GM21528 (cell line): Measurements from ENCODE around the gene ATP8A2.

Experiments
- ATAC-seq: cut with Tn5 transposase; IDR thresholded peaks from one replicate; pipeline ENCODE4 v1.9.1; 2021; ENCODE audit warnings: mild to moderate bottlenecking, moderate library complexity; ENCODE audit not compliant: unreplicated experiment, low FRiP score

Gene ATP8A2

DNA sequence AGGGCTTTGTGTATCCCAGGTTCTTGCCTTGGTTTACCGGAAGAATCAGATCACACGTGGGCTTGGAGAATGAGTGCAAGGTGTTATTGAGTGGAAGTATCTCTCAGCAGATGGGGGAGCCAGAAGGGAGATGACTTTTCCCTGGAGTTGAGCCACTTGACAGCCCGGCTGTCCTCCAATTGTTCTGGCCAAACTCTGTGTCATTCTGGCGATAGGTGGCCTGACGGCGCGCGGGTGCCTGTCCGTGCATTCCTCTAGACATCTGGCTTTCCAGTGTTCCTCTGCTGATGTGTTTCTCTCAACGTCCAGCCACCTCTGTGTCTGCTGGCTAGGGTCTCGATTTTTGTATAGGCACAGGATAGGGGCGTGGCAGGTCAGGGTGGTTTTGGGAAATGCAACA is 498.2 kb downstream of the ATP8A2 start:
- no peak for ATAC-seq

DNA sequence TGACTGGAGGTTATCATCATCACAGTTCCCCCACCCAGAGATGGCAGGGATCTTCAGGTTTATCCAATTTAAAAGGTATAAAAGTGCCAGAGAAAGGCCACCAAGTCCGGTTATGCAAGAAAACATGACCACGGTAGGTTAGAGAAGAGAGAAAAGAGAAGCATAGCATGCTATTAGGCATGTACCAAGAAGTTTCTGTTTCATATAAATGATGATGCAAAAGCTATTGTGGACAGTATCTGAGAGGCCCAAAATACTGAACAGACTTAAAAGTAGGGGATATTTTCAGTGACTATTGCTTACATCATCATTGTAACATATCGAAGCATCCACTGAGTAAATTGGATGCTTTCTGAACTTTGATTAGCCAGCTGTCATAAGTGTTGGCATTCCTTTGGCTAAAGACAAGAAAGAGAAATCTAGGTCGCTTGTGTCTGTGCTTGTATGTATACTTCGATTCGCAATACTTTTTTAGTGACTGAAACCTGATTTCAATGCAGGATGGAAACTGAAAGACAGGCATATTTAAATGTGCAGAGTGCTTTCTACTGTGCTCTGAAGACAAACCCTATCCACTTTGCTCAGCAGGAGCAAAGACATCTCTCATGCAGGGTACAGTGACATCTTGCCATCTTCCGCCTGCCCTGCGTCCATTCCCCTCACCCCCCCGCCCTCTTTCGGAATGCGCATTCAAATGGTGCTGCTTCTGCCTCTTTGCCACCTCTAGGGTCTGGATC is 499.8 kb downstream of the ATP8A2 start:
- no peak for ATAC-seq

DNA sequence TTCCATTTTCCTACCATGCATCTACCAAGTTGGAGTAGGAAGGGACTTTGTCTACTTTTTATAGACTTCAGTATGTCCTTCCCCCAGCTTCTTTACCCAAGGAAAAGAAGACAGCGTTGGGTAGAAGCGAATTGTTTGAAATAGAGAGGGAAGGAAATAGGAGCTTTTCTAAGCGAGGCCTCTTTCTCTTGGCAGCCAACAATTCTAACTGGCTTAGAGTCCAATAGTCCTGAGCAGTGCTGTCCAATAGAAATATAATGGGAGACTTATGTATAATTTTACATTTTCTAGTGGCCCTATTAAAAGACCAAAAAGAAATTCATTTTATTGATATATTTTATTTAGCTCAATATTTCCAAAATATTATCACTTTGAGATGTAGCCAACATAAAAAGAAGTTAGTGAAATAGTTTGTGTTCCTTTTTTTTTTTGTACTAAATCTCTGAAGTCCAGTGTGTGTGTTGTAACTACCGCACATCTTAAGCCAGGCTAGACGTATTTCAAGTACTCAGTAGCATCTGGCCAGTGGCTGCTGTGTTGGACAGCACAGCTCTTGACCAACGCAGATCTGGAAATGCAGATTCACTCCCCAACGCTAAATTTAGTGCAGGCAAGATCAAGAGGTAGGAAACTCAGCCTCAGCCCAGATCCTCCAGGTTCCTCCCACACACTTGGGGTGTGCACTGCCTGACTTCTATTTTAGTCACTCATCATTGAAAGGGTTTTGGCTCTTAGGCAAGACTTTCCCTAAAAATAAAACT is 500.9 kb downstream of the ATP8A2 start:
- ATAC-seq, result no peak

DNA sequence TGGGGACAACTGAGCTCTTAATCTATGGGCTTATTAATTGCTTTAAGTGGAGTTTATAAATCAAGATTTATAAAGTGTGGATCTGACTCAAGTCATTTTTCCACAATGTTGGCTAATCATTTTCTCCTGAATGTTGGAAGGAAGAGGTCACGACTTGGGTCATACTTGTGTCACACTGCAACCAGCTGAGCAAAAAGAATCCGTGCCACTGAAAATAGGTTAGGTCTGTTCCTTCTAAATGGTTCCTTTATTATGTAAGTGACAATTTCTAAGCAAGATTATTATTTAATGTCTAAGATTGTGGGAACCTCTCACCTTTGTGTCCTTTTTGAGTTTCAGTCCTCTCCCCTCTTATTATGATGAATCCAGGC is 501.5 kb downstream of the ATP8A2 start:
- no peak for ATAC-seq

DNA sequence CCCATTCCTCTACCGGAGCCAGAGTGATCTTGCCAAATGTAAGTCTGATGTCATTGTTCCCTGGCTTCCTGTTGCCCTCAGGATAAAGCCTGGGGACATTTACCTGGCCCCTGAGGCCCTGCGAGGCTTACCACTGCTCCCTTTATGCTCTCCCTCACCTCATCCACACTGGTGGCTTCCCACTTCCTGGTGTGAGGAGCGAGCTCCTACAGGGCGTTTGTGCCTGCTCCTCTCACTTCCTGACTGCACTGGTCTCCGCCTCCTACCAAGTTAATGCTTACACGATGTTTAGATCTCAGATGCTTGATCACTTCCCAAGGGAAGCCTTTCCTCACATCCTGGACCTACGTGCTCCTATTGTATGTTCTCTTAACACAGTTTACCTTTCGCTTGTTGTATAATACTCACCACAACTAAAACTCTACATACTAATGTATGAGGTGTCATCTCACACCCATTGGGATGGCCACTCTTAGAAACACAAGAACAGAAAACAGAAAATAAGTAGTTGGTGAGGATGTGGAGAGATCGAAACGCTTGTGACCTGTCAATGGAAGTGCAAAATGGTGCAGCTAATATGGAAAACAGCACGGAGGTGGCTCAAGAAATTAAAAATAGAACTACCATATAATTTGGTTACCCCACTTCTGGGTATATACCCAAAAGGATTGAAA is 502.4 kb downstream of the ATP8A2 start:
- ATAC-seq, result no peak

DNA sequence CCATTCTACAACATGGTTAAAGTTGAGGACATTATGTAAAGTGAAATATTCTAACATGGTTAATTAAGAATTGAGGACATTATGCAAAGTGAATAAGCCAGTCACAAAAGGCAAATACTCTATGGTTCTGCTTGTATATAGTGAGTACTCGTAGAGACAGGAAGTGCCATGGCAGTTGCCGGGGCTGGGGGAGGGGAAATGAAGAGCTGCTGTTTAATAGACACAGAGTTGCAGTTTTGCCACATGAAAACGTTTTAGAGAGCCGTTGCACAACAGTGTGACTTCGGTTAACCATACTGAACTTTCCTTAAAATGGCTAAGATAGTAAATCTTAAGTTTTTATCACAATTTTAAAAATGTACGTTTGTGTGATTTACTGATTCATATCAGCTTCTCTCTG is 503.1 kb downstream of the ATP8A2 start:
- ATAC-seq, result no peak

DNA sequence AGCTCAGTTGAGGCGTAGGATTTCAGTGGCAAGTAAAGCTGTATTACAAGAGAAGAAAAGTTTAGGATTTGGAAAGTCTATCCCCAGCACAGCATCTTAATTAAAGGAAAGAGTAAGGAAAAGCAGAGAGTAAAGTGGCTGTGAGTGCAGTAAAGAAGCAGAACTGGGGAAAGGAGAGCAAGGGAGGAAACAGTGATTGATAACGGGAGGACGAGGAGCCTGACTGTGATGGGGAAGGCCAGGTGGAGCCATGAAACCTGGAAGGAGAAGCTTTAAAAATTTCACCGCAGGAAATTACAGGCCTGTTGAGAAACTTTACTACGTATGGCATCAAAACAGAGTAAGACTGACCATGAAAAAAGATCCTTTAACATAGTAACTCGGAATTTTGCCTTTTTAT is 504.5 kb downstream of the ATP8A2 start:
- ATAC-seq, result no peak

DNA sequence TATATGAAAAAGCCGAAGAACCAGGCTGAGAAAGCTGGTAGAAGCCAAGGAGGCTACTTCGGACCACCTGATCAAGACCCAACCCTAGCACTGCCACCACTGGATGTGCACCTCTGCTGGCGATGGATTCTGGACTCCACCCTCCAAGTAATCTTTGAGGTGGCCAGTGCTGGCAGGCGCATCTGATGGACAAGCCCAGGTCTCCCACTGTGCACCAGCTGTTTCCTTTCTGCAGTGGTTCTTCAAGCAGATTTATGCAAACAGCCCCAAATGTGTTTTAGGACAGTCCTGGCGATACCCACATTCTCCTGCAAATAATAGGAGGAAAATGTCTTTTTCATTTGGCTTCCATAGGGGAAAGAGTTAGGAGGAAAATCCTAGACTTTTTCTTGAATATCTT is 507.7 kb downstream of the ATP8A2 start:
- ATAC-seq, result no peak

DNA sequence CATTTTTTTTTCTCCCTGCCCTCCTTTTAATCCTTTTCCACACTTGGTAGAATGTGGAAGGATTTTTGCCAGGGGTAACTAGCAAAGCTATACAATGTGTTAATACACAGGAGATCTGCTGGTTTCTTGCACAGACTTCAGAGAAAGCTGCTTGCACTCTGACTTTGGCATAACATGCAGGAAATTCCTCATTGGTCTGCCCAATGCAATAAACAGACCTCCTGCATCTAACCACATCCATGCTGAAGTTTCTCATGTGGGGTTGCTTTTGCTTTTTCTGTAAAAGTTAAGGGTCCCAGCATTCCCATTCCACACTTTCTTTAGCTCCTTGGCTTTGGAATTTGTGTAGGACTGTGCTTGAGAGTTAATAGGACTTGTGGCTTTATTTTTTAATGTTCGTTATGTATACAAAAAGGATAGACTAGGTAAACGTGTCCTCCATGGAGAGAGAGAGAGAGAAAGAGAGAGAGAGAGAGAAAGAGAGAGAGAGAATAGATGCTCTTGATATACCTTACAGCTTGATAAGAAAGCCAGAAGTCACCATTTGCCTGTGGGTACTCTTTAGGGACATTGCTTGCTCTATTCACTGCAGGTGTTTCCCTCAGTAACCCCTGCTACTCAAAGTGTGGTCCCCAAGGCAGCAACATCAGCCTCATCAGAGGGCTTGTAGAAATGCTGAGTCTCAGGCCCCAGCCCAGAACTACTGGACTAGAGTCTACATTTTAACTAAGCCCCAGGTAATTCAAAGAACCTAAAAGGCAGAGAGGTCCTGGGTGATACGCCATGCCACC is 509.6 kb downstream of the ATP8A2 start:
- no peak for ATAC-seq

DNA sequence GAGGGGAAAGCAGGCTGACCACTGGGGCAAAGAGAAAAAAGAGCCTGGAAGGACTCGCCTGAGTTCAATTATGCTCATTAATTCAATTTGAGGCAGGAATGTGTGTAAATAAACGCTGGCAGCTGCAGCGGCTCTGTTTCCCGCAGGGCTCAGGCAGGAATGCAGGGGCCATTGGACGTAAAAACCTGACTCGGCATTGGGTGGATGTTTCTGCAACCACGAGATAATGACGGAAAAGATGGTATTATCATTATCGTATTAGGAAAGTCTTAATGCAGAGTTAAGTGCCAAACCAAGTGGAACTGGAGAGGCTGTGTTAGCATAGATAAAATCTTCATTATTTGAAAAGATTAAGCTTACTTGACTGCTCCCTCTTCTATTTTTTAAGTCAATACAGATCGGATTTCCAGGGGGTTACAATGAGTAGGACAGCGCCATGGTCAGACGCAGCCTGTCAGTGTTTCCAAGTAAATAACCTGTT is 510.2 kb downstream of the ATP8A2 start:
- no peak for ATAC-seq

DNA sequence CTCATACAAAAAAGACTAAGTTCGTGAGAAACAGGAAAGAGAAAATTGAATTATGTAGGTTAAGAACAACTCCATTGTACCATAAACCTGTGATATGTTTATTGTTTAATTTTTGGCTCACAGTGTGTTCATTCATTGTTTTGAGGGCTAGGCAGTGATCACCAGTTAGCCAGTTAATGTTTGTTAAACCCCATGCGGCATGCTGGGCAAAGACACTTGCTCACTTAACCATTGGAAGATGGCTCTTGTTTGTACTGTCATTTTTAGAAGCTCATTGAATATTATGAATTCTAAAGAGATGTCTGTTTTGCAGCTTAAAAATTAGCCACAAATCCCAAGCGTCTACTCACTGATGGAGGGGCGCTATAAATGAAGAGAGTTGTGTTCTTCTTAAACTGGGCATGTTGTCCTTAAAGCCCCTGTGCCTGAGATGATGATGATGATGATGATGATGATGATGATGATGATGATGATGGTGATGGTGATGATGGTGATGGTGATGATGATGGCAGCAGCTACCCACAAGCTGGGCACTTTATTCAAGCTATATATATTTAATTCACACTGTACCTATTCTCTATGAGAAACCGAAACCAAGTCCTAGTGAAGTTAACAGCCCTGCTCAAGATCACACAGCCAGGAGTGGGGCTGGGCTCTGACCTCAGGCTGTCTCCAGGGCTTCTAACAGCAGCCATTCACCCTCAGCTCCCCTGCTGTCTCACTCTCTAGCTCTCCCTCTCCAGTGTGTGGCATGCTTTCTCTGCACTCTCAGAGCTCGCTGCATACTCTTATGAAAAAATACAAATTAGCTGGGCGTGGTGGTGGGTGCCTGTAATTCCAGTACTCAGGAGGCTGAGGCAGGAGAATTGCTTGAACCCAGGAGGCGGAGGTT is 510.9 kb downstream of the ATP8A2 start:
- no peak for ATAC-seq

DNA sequence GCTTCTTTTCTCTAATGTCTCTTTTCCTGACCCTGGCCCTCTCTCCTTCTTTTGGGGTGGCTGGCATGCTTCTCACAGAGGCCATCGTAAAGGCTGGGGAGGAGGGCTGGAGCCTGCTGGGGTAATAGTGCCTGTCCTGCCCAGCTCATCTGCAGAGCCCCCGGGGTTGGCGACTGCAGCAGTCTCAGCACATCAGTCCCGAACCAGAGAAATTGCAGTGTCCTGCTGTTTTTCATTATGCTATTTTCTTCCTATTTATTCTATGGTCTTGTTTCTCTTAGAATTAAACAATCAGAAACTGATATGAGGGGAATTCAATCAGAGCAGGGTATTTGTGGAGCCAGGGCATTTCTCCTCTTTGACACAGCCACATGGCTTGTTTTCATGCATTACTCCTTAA is 513.6 kb downstream of the ATP8A2 start:
- ATAC-seq, result no peak

DNA sequence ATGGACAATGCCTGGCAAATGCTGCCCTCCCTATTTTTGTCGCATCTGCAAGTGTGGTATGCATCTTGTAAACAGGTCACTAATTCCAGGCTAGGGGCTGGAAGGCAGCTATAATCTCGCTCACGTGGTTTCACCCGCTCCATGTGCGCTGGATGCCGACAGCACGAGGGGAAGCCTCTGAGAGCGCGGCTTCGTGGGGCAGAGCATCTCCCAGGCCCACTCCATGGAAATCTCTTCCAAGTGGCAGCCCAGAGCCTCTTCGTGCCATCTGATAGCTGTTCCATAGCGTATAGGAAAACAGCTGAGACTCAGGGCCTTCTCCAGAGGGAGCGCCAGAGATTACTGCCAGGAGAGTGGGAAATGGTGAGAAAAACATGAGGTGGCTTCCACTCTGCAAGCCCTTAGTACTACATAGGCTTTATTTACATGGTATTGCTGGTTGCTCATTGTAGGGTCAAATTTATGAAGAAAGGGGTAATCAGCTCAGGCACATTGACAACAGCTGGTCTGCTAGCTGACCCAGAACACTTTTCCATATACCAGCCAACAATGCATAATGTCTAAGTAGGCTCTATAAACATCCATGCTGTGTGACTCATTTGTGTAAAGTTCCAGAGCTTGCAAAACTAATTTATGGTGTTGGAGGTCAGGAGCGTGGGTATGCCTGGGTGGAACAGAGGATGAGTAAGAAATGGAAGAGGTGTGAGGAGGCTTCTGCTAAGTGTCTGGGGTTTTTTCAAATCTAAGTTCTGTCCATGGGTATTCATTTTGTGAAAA is 514.9 kb downstream of the ATP8A2 start:
- no peak for ATAC-seq

DNA sequence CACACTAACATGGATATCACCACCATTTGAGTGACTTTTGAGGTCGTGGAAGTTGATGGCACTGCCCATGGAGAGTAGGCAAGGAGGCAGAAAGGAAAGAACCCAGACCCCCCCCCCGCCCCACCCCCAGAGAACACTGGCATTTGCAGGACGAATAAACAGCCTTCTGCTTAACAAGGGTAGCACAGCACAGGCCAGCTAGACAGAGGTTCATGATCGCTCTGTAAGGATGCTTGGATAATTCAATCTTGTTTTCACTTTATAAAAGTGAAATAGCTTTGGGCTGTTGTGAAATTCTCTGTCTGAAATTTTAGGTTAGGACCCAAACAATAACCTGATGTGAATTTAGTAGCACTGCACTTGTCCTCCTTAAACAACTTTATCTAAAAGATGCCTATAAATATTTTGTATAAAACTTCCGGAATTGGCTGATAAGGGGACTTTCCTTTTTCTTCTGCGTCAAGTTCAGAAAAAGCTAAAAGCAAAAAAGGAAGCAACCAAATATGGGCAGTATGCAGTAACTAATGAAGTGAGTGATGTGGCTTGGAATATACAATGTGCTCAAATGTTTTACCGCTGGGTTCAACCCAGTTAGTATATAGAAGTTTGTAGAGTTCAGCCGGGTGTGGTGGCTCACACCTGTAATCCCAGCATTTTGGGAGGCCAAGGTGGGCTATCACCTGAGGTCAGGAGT is 516.3 kb downstream of the ATP8A2 start:
- ATAC-seq, result no peak

DNA sequence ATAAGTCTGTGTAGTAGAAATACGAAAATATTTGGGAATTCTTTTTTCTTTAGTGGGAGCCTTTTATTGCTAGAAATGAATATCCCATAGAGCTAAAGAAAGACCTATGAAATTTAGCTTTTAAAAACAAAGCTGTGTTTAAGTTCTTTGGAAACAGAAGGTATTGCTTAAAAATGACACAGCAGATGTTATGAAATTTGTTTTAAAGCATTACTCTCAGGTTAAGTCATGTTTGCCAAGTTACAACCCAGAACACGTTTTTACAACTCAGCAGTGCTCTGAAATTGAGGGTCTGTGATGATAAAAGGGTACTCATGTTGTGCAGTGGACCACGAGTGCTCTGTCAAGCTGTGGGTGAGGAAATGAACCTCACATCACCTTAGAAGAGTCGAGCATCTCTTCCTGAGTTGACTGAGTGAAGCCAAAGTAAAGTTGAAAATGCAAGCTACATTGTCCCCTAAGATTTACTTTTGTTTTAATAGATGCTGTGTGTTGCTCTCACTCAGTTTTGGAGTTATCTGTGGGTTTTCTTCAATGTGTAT is 519.0 kb downstream of the ATP8A2 start:
- no peak for ATAC-seq

DNA sequence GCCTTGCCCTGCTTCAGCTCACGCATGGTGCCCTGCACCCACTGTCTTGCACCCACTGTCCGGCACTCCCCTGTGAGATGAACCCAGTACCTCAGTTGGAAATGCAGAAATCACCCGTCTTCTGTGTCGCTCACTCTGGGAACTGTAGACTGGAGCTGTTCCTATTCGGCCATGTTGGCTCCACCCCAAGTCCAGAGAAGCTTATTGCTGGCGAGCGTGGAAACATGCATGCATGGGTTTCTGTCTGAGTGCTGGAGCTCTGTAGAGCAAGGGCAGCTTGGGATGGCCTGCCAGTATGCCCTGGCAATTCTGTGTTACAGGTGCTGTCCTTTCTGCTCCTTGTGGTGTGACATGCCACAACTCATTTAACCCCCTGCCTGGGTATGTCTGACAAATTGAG is 527.2 kb downstream of the ATP8A2 start:
- no peak for ATAC-seq

DNA sequence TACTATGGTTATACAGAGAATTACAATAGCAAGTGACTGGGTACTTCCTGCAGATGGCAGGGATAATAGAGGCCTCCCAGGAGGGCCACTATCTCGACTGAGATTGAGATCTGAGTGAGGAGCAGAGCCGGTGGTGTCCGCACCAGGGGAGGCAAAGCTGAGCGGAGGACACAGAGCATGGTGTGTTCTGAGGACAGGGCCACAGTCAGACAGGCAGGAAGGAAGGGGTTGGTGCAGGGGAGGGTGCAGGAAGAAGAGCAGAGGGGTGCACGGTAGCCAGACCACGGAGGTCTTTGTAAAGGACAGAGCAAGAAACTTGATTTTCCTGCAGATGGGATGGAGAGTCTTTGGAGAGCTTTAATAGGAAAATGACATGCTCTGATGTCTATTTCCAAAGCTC is 527.7 kb downstream of the ATP8A2 start:
- ATAC-seq, result no peak

DNA sequence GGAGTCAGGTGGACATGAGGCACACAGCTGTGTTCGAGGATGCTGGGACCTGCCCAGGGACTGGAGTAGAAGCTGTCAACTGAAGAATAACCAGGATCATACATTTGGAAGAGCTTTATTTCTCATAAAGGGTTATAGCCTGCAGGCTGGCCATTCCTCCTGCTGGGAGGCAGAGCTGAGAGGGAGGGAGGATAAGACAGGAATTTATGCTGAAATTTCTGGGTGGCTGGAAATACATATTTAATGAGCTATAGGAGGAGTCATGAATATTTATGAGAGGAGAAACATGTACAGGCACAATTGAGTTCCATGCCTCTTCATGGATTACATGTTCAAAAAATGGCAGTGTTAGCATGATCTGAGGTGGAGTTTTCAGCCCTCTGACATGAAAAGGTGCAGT is 528.2 kb downstream of the ATP8A2 start:
- ATAC-seq, result no peak
